Midbrain (tissue), 1 donor: Measurements from ENCODE around the gene C21orf58.

Experiments
- DNase-seq: peaks from one replicate; lab custom pipeline; 2025; lab: John Stamatoyannopoulos, UW

C21orf58 gene

DNA sequence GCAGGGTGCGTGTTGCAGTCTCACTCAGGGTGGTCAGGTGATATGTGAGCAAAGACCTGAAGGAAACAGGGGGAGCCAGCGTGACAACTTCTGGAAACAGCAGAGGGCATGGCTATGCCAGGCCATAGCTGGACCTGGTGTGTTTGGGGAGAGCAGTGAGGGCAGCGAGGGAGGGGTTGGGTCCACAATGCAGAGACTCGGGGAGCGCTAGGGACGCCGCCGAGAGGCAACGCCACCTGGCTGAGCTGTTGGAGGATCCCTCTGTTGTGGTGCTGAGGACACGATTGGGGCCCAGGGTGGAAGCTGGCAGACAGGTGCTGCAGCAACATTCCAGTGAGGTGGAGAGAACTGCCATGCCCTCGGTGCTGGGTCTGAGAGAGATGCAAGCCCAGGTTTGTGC is 68.5 kb downstream of the C21orf58 start:
- DNase-seq, result no peak

DNA sequence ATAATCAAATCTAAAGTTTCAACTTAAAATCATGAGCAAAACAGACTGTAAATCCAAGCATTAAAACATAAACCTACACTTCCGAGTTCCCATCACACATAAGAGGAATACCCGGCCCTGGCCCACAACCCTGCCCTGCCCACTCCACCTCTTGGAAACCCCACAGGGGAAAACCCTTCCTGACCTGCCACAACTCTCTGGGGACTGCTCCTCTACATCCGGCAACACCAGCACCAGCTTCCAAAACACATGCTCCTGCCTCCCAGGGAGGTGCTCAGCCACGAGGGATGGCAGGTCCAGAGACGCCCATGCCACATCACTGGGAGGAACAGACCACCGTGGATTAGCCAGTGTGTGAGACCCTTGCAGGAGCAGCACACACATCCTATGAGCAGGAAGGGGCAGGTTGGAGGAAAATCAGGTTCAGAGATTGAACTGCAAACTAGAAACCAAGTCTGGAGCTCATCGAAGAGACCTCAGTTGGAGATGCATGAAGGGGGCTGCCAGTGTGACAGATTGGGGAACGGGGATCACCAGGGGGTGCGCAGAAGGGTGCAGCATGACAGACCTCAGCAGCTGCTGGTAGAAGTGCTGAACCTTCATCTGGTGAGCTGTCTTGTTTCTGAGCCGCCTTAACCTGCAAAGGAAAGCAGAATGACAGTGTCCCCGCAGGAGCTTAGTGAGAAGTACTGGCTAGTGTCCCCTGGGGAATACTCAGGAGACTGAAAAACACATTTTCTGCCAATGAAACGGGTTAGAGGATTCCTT is 69.3 kb downstream of the C21orf58 start:
- no peak for DNase-seq

DNA sequence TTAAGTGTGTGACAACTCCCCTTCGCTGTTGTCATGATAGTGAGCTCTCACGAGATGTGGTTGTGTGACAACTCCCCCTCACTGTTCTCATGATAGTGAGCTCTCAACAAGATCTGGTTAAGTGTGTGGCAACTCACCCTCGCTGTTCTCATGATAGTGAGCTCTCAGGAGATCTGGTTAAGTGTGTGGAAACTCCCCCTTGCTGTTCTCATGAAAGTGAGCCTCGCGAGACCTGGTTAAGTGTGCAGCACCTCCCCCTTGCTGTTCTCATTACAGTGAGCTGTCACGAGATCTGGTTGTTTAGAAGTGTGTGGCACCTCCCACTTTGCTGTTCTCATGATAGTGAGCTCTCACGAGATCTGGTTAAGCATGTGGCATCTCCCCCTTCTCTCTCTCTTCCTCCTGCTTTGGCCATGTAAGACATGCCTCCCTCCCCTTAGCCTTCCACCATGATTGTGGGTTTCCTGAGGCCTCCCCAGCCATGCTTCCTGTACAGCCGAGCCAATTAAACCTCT is 70.0 kb downstream of the C21orf58 start:
- no peak for DNase-seq

DNA sequence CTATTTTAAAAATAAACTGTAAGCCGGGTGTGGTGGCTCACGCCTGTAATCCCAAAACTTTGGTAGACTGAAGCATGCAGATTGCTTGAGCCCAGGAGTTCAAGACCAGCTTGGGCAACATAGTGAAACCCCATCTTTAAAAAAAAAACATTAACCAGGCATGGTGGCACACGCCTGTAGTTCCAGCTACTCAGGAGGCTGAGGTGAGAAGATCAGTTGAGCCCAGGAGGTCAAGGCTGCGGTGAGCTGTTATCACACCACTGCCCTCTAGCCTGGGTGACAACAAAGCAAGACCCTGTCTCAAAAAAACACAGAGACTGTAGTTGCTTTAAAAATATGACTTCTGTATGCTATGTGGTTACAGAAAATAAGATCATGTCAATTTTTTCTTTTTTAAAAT is 70.8 kb downstream of the C21orf58 start:
- DNase-seq, result no peak
